ENCODE measurements around the gene RBFOX2. TPM values are rescaled to one million over a fixed set of nuclear protein-coding genes. Genes with fewer than 3 reads are reported as not detected.

RBFOX2 gene
- total RNA-seq, 4 donors from 2014 or later = 103 to 139 (median 108) TPM

- Histone ChIP-seq H3K36me3 (no peaks in the 10 kb centered on the region), H3K4me3 (replicated peaks in 1 of 3) (no peak overlapping the region), H3K9me3 (no peaks in the 10 kb centered on the region), H3K27ac (no peak overlapping the region), H3K4me1 (peaks cover 10 to 27% of the 10 kb centered on the region in 2 donors), H3K27me3 (no peaks in the 10 kb centered on the region)
- WGBS, 2 donors = 76 to 83% methylated on average over 2 of the region's 2 CpGs
- TF ChIP-seq CTCF (IDR thresholded peaks at IDR 0.05) = no peak
- TF ChIP-seq POLR2A (IDR thresholded peaks at IDR 0.05) = no peak
- intact Hi-C loops (cut with DNase I) = no loop called here
- DNase-seq = no peak
Observed at GRCh38 chr22:35991168-35991567, 37.5 kb downstream of the RBFOX2 start.

GRCh38 chr22:35988030-35988429 lies 40.6 kb downstream of the RBFOX2 start:
- no peaks in the 10 kb centered on the region for H3K36me3 ChIP-seq
- H3K4me1 ChIP-seq = peaks cover 17 to 27% of the 10 kb centered on the region in 2 donors
- no peak for DNase-seq
- H3K27me3 ChIP-seq = no peaks in the 10 kb centered on the region
- intact Hi-C loops (cut with DNase I) = no loop called here
- 89 to 90% methylated on average over 4 of the region's 4 CpGs for WGBS, 2 donors
- H3K27ac ChIP-seq = no peak overlapping the region
- no peak overlapping the region for H3K4me3 ChIP-seq (replicated peaks in 1 of 3)
- no peaks in the 10 kb centered on the region for H3K9me3 ChIP-seq
- TF ChIP-seq CTCF (IDR thresholded peaks at IDR 0.05) (no peak), POLR2A (IDR thresholded peaks at IDR 0.05) (no peak)

GRCh38 chr22:35987487-35987886 lies 41.1 kb downstream of the RBFOX2 start:
- Histone ChIP-seq H3K4me3 (replicated peaks in 1 of 3) (no peak overlapping the region), H3K36me3 (no peaks in the 10 kb centered on the region), H3K4me1 (peaks cover 23 to 33% of the 10 kb centered on the region in 2 donors), H3K9me3 (no peaks in the 10 kb centered on the region), H3K27me3 (no peaks in the 10 kb centered on the region), H3K27ac (no peak overlapping the region)
- TF ChIP-seq CTCF (IDR thresholded peaks at IDR 0.05) = no peak
- intact Hi-C loops (cut with DNase I) = no loop called here
- 73 to 77% methylated on average over 1 of the region's 1 CpG for WGBS, 2 donors
- DNase-seq = no peak

- TF ChIP-seq CTCF (IDR thresholded peaks at IDR 0.05) (no peak), POLR2A (IDR thresholded peaks at IDR 0.05) (no peak)
- WGBS, 2 donors = 57 to 76% methylated on average over 2 of the region's 2 CpGs
- no peak for DNase-seq
- no peak overlapping the region for H3K4me3 ChIP-seq (replicated peaks in 1 of 3)
- H3K27ac ChIP-seq = no peak overlapping the region
- intact Hi-C loops (cut with DNase I) = no loop called here
- no peaks in the 10 kb centered on the region for H3K36me3 ChIP-seq
- peaks cover 24 to 29% of the 10 kb centered on the region in 2 donors for H3K4me1 ChIP-seq
- no peaks in the 10 kb centered on the region for H3K27me3 ChIP-seq
- no peaks in the 10 kb centered on the region for H3K9me3 ChIP-seq
Observed at GRCh38 chr22:35986088-35986487, 42.5 kb downstream of the RBFOX2 start.

- Histone ChIP-seq H3K4me3 (replicated peaks in 1 of 3) (no peak overlapping the region), H3K36me3 (no peaks in the 10 kb centered on the region), H3K27ac (no peak overlapping the region), H3K4me1 (peaks cover 24 to 28% of the 10 kb centered on the region in 2 donors), H3K9me3 (no peaks in the 10 kb centered on the region), H3K27me3 (no peaks in the 10 kb centered on the region)
- intact Hi-C loops (cut with DNase I) = no loop called here
- TF ChIP-seq POLR2A (IDR thresholded peaks at IDR 0.05) = no peak
- no peak for TF ChIP-seq CTCF (IDR thresholded peaks at IDR 0.05)
- WGBS, 2 donors = 80 to 81% methylated on average over 3 of the region's 3 CpGs
- no peak for DNase-seq
Observed at GRCh38 chr22:35985371-35985770, 43.3 kb downstream of the RBFOX2 start.
